HL-60/S4 (cell line): Measurements from ENCODE around the gene NAV2.

Experiments
- in situ Hi-C: fragments of 300-500 bp; cut with MboI; formaldehyde crosslinking; loops from 2 replicates; pipeline ENCODE4 v1.14.3; 2022; ENCODE audit warnings: low sequenced_read_pairs

The NAV2 gene

GRCh38 chr11:20089796-20090653, 377.4 kb downstream of the NAV2 start:
- in situ Hi-C loops: no loop called here

GRCh38 chr11:20090654-20091374, 378.2 kb downstream of the NAV2 start:
- in situ Hi-C loops: no loop called here

GRCh38 chr11:20093775-20094174, 381.1 kb downstream of the NAV2 start:
- in situ Hi-C loops: no loop called here

- in situ Hi-C loops: no loop called here
Observed at GRCh38 chr11:20095189-20095588, 382.6 kb downstream of the NAV2 start.

GRCh38 chr11:20097319-20098221, 384.9 kb downstream of the NAV2 start:
- in situ Hi-C loops: no loop called here

- in situ Hi-C loops: no loop called here
Observed at GRCh38 chr11:20099527-20099926, 386.9 kb downstream of the NAV2 start.

- in situ Hi-C loops: loop anchor here (25.0 kb wide), 1 partner anchor 165 kb away; no protein-coding TSS in a partner anchor
Observed at GRCh38 chr11:20102397-20102796, 389.8 kb downstream of the NAV2 start.

- in situ Hi-C loops: loop anchor here (25.0 kb wide), 1 partner anchor 166 kb away; no protein-coding TSS in a partner anchor
Observed at GRCh38 chr11:20103281-20103680, 390.6 kb downstream of the NAV2 start.

GRCh38 chr11:20105427-20105826, 392.8 kb downstream of the NAV2 start:
- in situ Hi-C loops: loop anchor here (25.0 kb wide), 1 partner anchor 168 kb away; no protein-coding TSS in a partner anchor

GRCh38 chr11:20109731-20110445, 397.3 kb downstream of the NAV2 start:
- in situ Hi-C loops: loop anchor here (25.0 kb wide), 1 partner anchor 173 kb away; no protein-coding TSS in a partner anchor

- in situ Hi-C loops: loop anchor here (25.0 kb wide), 1 partner anchor 174 kb away; no protein-coding TSS in a partner anchor
Observed at GRCh38 chr11:20110908-20111669, 398.5 kb downstream of the NAV2 start.

GRCh38 chr11:20111871-20112270, 399.2 kb downstream of the NAV2 start:
- in situ Hi-C loops: loop anchor here (25.0 kb wide), 1 partner anchor 175 kb away; no protein-coding TSS in a partner anchor

- in situ Hi-C loops: loop anchor here (25.0 kb wide), 1 partner anchor 175 kb away; no protein-coding TSS in a partner anchor
Observed at GRCh38 chr11:20112291-20113148, 399.9 kb downstream of the NAV2 start.

GRCh38 chr11:20113149-20113438, 400.5 kb downstream of the NAV2 start:
- in situ Hi-C loops: loop anchor here (25.0 kb wide), 1 partner anchor 176 kb away; no protein-coding TSS in a partner anchor

GRCh38 chr11:20114588-20114987, 402.0 kb downstream of the NAV2 start:
- in situ Hi-C loops: loop anchor here (25.0 kb wide), 1 partner anchor 177 kb away; no protein-coding TSS in a partner anchor

GRCh38 chr11:20116825-20117224, 404.2 kb downstream of the NAV2 start:
- in situ Hi-C loops: loop anchor here (25.0 kb wide), 1 partner anchor 180 kb away; no protein-coding TSS in a partner anchor

GRCh38 chr11:20117291-20117690, 404.7 kb downstream of the NAV2 start:
- in situ Hi-C loops: loop anchor here (25.0 kb wide), 1 partner anchor 180 kb away; no protein-coding TSS in a partner anchor

GRCh38 chr11:20118209-20118608, 405.6 kb downstream of the NAV2 start:
- in situ Hi-C loops: loop anchor here (25.0 kb wide), 1 partner anchor 181 kb away; no protein-coding TSS in a partner anchor
